HG03103 (cell line): Measurements from ENCODE around the gene NMNAT1.
"Not testable (repeated sequence)": the region's sequence is repeated elsewhere in the genome, so short reads cannot be mapped to it uniquely, and the experiment has no call there.

Experiments used
- ATAC-seq: cut with Tn5 transposase; IDR thresholded peaks from one replicate; pipeline ENCODE4 v1.9.1; 2021; ENCODE audit warnings: low read depth; ENCODE audit not compliant: unreplicated experiment

The NMNAT1 gene

GRCh38 chr1:10007169-10007568 is 63.9 kb downstream of the NMNAT1 start:
- no peak for ATAC-seq

GRCh38 chr1:10014016-10014415 is 70.7 kb downstream of the NMNAT1 start:
- no peak for ATAC-seq

DNA sequence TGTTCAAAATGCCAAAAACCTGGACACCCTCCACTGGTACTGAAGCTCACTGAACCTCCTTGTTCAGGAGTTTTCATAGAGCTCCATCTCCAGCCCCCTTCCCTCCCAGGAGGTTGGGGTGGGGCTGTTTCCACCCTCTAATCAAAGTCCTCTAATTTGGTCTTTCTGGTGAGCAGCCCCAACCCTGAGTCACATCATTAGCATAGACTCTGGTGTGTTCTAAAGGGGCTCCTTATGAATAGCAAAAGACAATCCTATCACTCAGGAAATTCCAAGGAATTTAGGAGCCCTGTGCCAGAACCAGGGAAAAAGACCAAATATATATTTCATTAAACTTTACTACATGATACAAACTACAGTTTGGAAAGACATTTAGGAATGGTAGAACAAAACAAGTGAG is 76.3 kb downstream of the NMNAT1 start:
- ATAC-seq: no peak

DNA sequence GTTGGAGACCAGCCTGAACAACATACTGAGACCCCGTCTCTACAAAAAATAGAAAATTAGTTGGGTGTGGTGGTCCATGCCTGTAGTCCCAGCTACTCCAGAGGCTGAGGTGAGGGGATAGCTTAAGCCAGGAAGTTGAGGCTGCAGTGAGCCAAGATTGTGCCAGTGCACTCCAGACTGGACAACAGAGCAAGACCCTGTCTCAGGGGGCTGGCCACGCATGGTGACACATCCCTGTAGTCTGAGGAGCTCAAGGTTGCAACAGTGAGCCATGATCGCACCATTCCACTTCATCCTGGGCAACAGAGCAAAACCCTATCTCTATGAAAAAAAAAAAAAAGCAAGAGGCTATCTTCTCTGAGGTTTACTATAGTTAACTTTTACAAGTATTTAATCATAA is 76.8 kb downstream of the NMNAT1 start:
- ATAC-seq: no peak

DNA sequence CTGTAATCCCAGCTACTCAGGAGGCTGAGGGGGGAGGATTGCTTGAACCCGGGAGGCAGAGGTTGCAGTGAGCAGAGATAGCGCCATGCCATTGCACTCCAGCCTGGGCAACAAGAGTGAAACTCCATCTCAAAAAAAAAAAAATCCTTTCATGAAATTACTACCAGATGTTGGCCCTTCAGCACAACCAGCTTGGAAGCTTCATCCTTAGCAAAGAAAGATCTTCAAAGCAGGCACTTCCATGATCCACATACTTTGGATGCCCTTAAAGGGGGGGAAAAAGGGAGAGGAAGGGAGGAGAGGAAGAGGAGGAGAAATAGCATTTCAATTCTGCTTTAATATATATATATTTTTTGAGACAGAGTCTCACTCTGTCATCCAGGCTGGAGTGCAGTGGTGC is 77.4 kb downstream of the NMNAT1 start:
- ATAC-seq: not testable (repeated sequence)

DNA sequence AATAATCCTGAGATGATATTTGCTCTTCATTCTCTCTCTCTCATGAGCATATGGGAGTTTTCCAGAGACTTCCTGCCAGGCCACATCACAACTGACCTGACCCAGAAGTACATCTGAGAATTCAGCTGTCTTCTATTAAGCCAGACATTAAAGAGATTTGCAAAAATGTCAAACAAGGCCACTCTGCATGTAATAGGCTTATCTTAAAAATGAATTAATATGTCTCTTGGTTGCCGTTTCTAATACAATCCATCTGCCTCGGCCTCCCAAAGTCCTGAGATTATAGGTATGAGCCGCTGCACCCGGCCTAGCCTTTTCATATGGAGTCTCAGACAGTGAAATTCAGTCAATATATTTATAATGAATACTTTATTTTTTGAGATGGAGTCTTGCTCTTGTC is 78.7 kb downstream of the NMNAT1 start:
- not testable (repeated sequence) for ATAC-seq

- no peak for ATAC-seq
Observed at GRCh38 chr1:10022656-10023055, 79.4 kb downstream of the NMNAT1 start.

DNA sequence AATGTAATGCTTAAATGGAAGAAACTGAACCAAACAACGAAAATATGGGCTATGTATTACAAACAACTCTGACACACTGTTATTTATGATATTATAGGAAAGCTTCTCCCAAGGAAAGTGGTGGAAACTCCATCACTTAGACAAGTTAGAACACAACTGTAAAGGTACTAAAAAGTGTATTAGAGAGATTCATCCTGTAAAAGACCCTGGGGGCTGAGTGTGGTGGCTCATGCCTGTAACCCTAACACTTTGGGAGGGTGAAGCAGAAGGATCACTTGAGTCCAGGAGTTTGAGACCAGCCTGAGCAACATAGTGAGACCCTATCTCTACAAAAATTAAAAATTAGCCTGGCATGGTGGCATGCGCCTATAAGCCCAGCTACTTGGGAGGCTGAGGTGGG is 82.1 kb downstream of the NMNAT1 start:
- ATAC-seq: no peak

DNA sequence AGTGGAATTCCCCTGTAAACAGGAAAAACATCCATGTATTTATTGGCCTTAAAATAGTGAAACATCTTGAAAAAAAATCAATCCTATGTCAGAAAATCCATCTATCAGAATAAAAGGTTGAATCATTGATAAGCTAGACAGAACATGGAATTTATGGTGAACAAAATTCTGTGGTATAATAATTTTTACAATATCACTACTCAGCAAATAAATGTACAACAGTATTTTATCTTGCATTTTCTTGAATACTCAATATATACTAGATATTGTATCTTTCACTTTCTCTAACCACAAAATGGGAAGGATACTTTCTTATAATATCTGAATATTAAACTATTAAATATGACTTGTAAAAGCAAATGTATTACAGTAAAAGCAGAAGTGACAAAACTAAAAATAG is 83.8 kb downstream of the NMNAT1 start:
- no peak for ATAC-seq

GRCh38 chr1:10028956-10029500 is 85.8 kb downstream of the NMNAT1 start:
- not testable (repeated sequence) for ATAC-seq

DNA sequence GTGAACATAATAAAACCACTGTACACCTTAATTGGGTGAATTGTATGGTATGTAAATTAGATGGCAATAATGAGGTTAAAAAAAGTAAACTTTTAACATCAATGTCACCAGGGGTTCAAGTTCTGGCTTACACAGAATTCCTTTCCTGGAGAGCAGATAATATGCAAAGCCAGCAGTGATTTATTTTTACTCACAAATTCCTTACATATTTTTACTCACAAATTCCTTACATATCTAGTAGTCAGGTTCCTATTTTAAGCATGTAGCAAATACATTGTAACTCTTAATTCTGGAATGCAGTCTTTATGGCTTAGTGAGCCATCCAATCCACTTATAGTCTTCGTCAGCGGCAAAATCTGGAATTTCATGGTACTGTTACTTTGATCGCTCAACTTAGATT is 88.2 kb downstream of the NMNAT1 start:
- ATAC-seq: no peak

GRCh38 chr1:10032590-10033358 is 89.5 kb downstream of the NMNAT1 start, which contains the start of gene UBE4B:
Gene UBE4B (plus strand): TSS chr1:10032958. CDS start chr1:10033671, 713 bp downstream.
- peak; percentile 96 for ATAC-seq

DNA sequence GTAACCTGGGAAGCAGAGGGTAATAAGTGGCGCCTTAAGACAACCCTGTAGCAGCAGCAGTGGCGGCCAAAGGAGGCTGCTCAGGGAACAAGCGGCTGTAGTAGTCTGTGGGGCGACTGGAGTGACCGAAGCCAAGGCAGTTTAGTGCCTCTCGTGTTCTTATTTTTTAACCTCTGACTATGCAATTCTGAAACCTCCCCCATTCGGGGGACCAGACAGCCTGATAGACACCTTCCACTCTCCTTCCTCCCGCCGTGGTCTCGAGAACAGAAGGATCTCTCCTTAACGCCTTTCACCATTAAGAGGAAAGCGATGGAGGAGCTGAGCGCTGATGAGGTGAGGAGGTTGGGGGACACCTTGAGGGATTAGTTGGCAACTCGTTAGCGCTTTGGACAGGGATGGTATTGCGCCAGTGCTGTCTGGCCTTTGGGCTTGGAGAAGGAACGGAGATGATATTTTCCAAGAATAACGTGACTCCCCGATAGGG is 90.1 kb downstream of the NMNAT1 start:
- peak; percentile 14 for ATAC-seq
